ENCODE measurements around the gene PAN2. TPM values are rescaled to one million over a fixed set of nuclear protein-coding genes. Genes with fewer than 3 reads are reported as not detected.

Gene PAN2
- total and polyA plus RNA-seq, 2 donors (not counting 3 experiments of a cell fraction or from before 2014, with no cell fraction given), result 21.5 to 21.9 TPM

GRCh38 chr12:56332512-56333196 is 1.1 kb downstream of the PAN2 start:
- Histone ChIP-seq H3K27me3 (ENCODE audit: control insufficient read depth in 2 of 2, insufficient read depth in 2 of 2, low read length in 2 of 2) (no peaks in the 10 kb centered on the region), H3K9me3 (replicated peaks; ENCODE audit: control insufficient read depth, insufficient read depth, low read length) (no peaks in the 10 kb centered on the region), H3K9me1 (replicated peaks; ENCODE audit: control insufficient read depth, extremely low read depth, insufficient read depth, low read length) (no peaks in the 10 kb centered on the region), H3K4me3 (replicated peaks in 1 of 3; ENCODE audit: insufficient read depth in 1 of 3, low read depth in 1 of 3, low read length in 3 of 3) (peak overlapping the region in 2 of 3 experiments; percentile 49 to 70), H3K79me2 (ENCODE audit: control insufficient read depth, insufficient read depth, low read length) (no peaks in the 10 kb centered on the region), H2AFZ (ENCODE audit: low read depth, low read length) (peak overlapping the region; percentile 63), H3K9ac (replicated peaks; ENCODE audit: extremely low read depth, insufficient read depth, low read length) (peak overlapping the region; percentile 89), H3K36me3 (ENCODE audit: control insufficient read depth in 2 of 2, extremely low read depth in 1 of 2, insufficient read depth in 2 of 2, low read length in 2 of 2) (no peaks in the 10 kb centered on the region), H4K20me1 (replicated peaks; ENCODE audit: control insufficient read depth, extremely low read depth, insufficient read depth, low read length) (no peaks in the 10 kb centered on the region), H3K4me2 (ENCODE audit: insufficient read depth, low read length) (peak overlapping the region; percentile 85), H3K4me1 (ENCODE audit: control insufficient read depth, extremely low read depth, insufficient read depth, low read length) (peaks cover 16% of the 10 kb centered on the region), H3K27ac (ENCODE audit: insufficient read depth, low read depth, low read length) (peak overlapping the region; percentile 97)
- BruUV-seq (replicated peaks), result no TSS peak
- CTCF ChIA-PET, result interaction anchor here (0.8 to 2.7 kb wide), 7 partner anchors 13 to 143 kb away, joined by 3 to 13 read pairs (median 4); partner anchors contain the start of genes CNPY2, SMARCC2, STAT2 and TIMELESS
- POLR2A ChIA-PET, result interaction anchor here (0.7 to 1.0 kb wide), 3 partner anchors 12 to 27 kb away, joined by 4 to 5 read pairs (median 4); partner anchors contain the start of genes CNPY2 and STAT2
- DNase-seq (ENCODE audit: low read depth, low spot score) (no peak), FAIRE-seq (no peak)
- TF ChIP-seq JUN (IDR thresholded peaks at IDR 0.05; ENCODE audit: borderline replicate concordance, insufficient read depth, insufficient read length, low read depth), result no peak
- TF ChIP-seq GATA2 (IDR thresholded peaks at IDR 0.05; ENCODE audit: insufficient read depth, insufficient read length, low read depth, low read length), result no peak
- no peak for TF ChIP-seq EZH2 (IDR thresholded peaks at IDR 0.05; ENCODE audit: borderline replicate concordance, low read depth, low read length, severe bottlenecking)
- TF ChIP-seq MAX (IDR thresholded peaks at IDR 0.05; ENCODE audit: insufficient read depth, insufficient read length), result no peak
- no peak for TF ChIP-seq POLR2A (IDR thresholded peaks at IDR 0.05; ENCODE audit: low read depth, low read length)
- intact Hi-C loops (cut with micrococcal nuclease), result loop anchor here (1.0 kb wide), 1 partner anchor 32 kb away; the partner anchor contains the start of gene CS
- dilution Hi-C loops (cut with MboI; ENCODE audit: extremely low pct_ligation_motif_present, low sequenced_read_pairs), result no loop called here

GRCh38 chr12:56330936-56331490 is 2.8 kb downstream of the PAN2 start:
- no peak for TF ChIP-seq POLR2AphosphoS5 (IDR thresholded peaks at IDR 0.05; ENCODE audit: insufficient read depth, low read depth, low read length)
- TF ChIP-seq CTCF (IDR thresholded peaks at IDR 0.05; ENCODE audit: extremely low read depth in 1 of 2, insufficient read depth in 1 of 2, low read depth in 1 of 2, low read length in 2 of 2), result no peak
- no peak for TF ChIP-seq JUN (IDR thresholded peaks at IDR 0.05; ENCODE audit: borderline replicate concordance, insufficient read depth, insufficient read length, low read depth)
- TF ChIP-seq MYC (IDR thresholded peaks at IDR 0.05; ENCODE audit: low read depth, low read length), result no peak
- no peak for TF ChIP-seq MAX (IDR thresholded peaks at IDR 0.05; ENCODE audit: insufficient read depth, insufficient read length)
- TF ChIP-seq EZH2 (IDR thresholded peaks at IDR 0.05; ENCODE audit: borderline replicate concordance, low read depth, low read length, severe bottlenecking), result no peak
- TF ChIP-seq POLR2A (IDR thresholded peaks at IDR 0.05; ENCODE audit: low read depth, low read length), result no peak
- TF ChIP-seq FOS (IDR thresholded peaks at IDR 0.05; ENCODE audit: borderline replicate concordance, insufficient read depth, low read length), result no peak
- TF ChIP-seq GATA2 (IDR thresholded peaks at IDR 0.05; ENCODE audit: insufficient read depth, insufficient read length, low read depth, low read length), result no peak
- no peak overlapping the region for H2AFZ ChIP-seq (ENCODE audit: low read depth, low read length)
- FAIRE-seq, result no peak
- H3K79me2 ChIP-seq (ENCODE audit: control insufficient read depth, insufficient read depth, low read length), result no peaks in the 10 kb centered on the region
- dilution Hi-C loops (cut with MboI; ENCODE audit: extremely low pct_ligation_motif_present, low sequenced_read_pairs), result no loop called here
- H3K4me2 ChIP-seq (ENCODE audit: insufficient read depth, low read length), result no peak overlapping the region
- no peaks in the 10 kb centered on the region for H3K27me3 ChIP-seq (ENCODE audit: control insufficient read depth in 2 of 2, insufficient read depth in 2 of 2, low read length in 2 of 2)
- no peaks in the 10 kb centered on the region for H3K9me3 ChIP-seq (replicated peaks; ENCODE audit: control insufficient read depth, insufficient read depth, low read length)
- peaks cover 0 to 2% of the 10 kb centered on the region in 2 experiments for H3K36me3 ChIP-seq (ENCODE audit: control insufficient read depth in 2 of 2, extremely low read depth in 1 of 2, insufficient read depth in 2 of 2, low read length in 2 of 2)
- no peak overlapping the region for H3K4me3 ChIP-seq (replicated peaks in 1 of 3; ENCODE audit: insufficient read depth in 1 of 3, low read depth in 1 of 3, low read length in 3 of 3)
- no peak for DNase-seq (ENCODE audit: low read depth, low spot score)
- no peaks in the 10 kb centered on the region for H3K9me1 ChIP-seq (replicated peaks; ENCODE audit: control insufficient read depth, extremely low read depth, insufficient read depth, low read length)
- H3K9ac ChIP-seq (replicated peaks; ENCODE audit: extremely low read depth, insufficient read depth, low read length), result no peak overlapping the region
- H4K20me1 ChIP-seq (replicated peaks; ENCODE audit: control insufficient read depth, extremely low read depth, insufficient read depth, low read length), result no peaks in the 10 kb centered on the region
- ChIA-PET POLR2A (no interaction called here), CTCF (no interaction called here)
- intact Hi-C loops (cut with micrococcal nuclease), result no loop called here
- peaks cover 16% of the 10 kb centered on the region for H3K4me1 ChIP-seq (ENCODE audit: control insufficient read depth, extremely low read depth, insufficient read depth, low read length)
- no peak overlapping the region for H3K27ac ChIP-seq (ENCODE audit: insufficient read depth, low read depth, low read length)
- BruUV-seq (replicated peaks), result no TSS peak
